Measurements from ENCODE around the gene LRSAM1.

LRSAM1 gene

DNA sequence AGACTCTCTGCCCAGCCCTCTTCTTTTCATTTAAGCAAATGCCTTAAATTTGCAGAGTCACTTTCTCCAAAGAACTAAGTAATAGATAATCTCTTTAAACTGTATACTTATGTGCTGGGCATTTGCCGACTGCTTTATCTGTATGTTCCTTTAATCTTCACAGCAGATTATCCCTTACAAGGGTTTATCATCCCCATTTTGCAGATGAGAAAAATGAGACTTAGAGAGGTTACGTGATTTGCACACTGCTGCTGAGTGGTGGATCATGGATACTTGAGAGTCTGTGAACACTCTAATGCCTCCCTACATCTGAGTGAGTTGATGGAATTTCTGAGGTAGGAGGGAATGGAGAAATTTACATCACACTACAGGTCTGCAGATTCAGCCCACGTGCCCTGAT is 23.0 kb upstream of the LRSAM1 start:
- no peak for DNase-seq

DNA sequence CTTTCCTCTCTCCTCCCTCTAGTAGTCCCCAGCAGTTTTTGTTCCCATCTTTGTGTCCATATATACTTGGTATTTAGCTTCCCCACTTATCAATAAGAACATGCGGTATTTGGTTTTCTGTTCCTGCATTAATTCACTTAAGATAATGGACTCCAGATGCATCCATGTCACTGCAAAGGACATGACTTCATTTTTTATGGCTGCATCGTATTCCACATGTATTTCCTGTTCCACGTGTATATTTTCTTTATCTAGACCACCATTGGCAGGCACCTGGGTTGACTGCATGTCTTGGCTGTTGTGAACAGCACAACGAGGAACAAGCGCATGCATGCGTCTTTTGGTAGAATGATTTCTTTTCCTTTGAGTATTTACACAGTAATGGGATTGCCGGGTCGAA is 20.9 kb upstream of the LRSAM1 start:
- no peak for DNase-seq

- peak; percentile 31 to 33 for DNase-seq
These were observed 13.6 kb upstream of the LRSAM1 start for GRCh38 chr9:127437497-127438264.

DNA sequence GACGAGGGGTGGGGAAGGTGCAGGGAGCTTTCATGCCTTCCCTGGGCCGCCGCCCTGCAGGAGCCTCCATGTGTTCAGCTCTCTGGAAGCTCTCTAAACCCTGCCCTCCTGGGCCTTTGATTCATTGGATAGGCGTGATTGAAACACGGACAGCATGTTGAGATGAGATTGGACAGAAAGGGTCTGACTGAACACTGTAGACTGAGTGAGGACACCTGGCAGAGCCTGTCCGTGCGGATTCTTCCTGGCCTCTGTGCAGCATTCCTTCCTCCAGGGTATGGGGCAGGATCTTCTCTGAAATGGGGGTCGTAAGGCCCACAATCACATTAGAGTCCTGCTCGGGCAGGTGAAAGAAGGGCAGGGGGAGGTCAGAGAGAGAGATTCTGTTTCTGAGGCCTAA is 12.9 kb upstream of the LRSAM1 start:
- no peak for DNase-seq

- no peak for DNase-seq
These were observed 6.9 kb upstream of the LRSAM1 start for GRCh38 chr9:127444283-127444920.

DNA sequence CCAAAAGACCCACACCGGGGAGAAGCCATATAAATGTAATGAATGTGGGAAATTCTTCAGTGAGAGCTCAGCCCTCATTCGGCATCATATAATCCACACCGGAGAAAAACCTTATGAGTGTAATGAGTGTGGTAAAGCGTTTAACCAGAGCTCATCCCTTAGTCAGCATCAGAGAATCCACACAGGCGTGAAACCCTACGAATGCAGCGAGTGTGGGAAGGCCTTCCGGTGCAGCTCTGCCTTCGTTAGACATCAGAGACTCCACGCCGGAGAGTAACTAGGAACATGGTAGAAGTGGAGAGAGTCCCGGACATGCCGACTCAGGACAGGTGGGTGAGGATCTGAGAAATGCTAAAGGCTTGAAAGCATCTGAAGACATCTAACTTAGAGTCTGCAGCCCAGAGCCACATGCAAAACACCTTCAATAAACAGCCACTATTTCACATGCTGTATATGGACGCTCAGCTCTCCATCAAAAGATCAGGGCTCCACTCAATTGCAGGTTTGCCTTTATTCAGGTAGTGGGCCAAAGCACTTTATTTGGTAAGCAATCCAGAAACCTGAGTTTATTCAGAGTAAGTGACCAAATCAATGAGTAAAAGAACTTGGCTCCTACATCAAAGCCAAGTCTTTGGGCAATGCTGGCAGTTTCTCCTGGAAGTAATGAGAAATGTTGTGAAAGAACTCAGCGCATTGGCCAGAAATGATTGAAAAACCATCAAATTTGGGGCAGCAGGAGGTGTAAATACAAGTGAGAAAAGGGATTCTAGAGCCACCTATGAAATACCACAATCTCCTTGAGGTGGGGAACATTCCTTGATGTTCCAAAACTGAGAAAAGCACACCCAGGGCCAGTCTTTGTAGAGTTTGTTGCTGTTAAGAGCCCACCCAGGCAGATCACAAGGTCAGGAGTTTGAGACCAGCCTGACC is 6.1 kb upstream of the LRSAM1 start:
- no peak for DNase-seq

DNA sequence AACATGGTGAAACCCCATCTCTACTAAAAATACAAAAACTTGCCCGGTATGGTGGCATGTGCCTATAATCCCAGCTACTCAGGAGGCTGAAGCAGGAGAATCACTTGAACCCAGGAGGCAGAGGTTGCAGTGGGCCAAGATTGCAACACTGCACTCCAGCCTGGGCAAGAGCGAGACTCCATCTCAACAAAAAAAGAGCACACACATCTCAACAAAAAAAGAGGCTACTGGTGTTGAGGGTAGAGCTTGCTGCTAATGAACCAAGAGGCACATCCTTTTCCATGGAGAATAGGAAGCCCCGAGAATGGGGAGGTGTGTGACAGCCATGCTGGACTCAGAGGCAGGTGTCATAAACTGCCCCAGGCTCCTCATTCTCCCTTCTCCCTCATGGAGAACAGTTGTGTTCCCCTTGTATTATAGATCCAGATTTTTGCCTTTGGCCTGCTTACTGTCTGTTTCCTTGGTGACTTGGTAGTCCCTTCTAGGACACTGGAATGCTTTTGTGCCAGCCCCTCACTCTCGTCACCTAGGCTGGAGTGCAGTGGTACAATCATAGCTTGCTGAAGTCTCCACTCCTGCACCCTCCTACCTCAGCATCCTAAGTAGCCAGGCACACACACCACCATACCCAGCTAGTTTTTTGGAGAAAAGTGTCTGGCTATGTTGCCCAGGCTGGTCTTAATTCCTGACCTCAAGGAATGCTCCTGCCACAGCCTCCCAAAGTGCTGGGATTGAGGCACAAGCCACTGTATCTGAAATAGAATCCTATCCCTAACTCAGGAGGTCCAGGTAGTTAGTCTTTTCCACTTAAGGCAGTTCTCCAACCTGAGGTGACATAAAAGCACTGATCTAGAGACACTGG is 5.2 kb upstream of the LRSAM1 start:
- no peak for DNase-seq

- no peak for DNase-seq
These were observed 4.4 kb upstream of the LRSAM1 start for GRCh38 chr9:127446713-127447415.

DNA sequence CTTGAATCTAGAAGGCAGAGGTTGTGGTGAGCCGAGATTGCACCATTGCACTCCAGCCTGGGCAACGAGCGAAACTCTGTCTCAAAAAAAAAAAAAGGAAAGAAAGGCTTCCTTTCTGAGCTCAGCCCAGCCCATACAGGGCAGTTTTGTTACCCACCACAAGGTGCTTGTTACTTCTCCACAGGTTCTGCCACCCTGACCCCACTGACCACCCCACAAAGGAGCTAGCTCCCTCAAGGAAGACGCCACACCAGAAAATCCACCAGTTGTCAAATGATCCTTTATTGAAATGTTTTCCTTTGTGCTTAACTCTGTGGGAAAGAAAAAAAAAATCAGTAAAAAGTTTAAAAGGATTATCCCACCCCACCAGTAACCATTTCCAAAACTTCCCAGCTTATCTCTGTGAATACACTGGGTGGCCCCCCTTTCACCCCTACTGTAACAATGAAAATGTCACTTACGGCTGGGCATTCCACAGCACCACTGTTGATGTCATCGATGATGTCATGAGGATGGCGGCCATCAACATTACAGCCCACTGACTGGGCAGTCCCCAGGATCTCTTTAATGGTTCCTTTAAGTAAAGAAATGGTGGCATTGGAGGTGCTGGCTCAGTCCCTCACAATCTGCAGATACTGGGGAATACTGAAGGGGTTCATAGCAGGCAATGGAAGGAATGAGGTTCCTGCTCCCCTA is 3.7 kb upstream of the LRSAM1 start:
- no peak for DNase-seq

GRCh38 chr9:127448112-127448805 is 3.1 kb upstream of the LRSAM1 start:
- no peak for DNase-seq

DNA sequence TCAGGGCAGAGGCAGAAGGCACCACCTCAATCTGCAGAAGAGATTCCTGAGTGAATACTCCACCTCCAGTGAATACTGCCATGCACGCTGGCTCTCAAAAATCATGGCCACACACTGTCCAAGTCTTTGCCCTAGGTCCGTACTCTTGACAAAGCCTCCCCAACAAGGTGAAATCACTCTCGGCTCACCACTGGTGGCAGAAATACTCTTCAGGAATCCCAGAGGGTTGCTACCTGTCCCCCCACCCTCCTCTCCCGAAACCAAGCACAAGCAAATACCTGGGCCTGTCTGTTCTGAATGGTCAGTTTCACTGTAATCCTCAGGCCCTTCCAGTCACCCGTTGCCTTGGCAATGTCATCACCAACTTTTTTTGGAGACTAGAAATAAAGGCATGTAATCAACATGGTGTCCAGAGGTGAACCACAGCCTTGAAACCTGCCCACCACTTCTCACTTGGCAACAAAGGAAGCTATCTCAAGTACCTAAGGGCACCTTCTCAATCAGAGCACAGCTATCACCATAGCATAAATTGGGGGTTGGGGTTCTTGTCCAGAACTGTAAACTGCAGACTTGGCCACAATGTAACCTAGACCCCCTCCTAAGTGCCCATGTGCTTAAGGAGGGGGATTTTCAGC is 1.9 kb upstream of the LRSAM1 start:
- DNase-seq = no peak

GRCh38 chr9:127450243-127450760 is 1.0 kb upstream of the LRSAM1 start:
- no peak for DNase-seq

- DNase-seq = no peak
These were observed 223 bp downstream of the LRSAM1 start for GRCh38 chr9:127451608-127451857.

DNA sequence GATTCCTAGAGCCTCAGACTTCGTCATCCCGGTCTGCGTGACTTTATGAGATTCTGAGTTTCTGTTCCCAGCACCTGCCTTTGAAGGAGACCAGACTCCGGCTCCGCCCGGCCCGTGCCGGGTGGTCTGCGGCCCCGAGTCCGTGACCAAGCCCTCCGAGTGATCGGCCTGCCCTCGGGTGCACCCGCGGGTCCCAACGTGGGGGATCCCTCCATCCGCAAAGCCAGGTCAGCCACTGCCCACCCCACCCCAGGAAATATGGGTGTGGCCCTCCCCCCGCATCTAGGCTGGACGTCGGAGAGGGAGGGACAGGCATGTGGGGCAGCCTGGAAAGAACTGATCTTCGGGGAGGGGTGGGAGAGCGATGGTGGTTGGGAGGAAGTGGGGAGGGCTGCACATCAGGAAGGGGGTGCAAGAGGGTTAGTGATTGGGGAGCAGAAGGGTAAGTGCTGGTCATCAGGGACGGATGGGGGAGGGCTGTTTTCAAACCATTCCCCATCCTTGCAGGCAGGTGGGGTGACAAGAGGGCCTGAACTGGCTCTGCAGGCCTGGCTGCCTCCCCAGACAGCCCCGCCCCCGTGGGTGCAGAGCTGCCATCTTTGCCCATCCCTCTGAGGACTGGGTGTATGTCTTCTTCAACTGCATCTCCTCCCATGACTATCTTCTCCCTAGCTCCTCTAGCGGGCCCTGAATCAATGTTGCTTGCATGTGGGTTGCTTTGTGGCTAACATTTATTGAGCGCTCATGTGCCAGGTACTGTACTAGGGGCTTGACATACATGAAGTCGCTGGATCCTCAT is 747 bp downstream of the LRSAM1 start:
- peak; percentile 43 to 45 for DNase-seq

DNA sequence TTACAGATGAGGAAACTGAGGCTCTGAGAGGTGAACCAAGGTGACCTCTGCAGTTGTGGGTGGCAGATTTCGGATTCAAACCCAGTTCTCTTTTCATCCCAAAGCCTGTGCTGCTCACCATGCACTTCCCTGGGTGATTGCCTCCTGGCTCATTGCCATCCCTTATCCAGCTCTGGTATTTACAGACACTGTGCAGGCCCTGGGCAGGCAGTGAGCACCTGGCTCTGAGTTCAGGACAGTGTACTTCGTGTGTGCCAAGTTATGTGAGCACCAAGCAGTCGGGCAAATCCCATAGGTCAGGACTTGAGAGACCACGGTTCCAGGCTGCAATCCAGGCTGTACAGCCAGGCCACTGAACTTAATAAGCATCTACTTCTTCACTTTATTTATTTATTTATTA is 1.4 kb downstream of the LRSAM1 start:
- no peak for DNase-seq

DNA sequence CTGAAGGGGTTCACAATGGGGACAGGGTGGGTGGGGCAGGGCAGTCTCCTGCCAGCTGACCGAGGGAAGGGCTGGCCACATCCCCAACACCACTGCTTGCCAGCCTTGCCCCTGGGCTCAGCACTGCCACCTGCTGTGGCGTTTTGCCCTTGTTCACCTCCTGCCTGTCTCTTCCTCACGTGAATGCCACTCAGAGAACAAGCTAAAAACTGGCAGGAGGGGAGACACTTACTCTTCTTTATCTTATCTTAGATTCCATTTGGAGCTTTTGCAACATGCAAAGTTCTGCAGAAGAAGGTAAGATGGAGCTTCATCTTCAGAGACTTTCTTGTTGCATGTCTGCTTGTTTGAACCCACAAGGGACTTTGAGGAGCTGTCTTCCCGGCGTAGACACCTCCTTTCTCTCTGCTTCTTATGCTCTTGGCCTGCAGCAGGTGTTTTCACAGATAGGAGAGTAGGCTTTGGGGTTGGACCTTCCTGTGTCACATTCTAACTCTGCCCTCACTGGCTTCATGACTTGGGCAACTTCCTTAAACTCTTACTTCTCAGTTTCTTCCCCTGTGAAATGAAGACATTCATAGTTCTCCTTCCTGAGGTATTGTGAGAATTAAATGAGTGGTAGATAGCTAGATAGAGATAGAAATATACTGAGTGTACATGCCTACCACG is 4.1 kb downstream of the LRSAM1 start:
- peak; percentile 21 to 35 for DNase-seq

DNA sequence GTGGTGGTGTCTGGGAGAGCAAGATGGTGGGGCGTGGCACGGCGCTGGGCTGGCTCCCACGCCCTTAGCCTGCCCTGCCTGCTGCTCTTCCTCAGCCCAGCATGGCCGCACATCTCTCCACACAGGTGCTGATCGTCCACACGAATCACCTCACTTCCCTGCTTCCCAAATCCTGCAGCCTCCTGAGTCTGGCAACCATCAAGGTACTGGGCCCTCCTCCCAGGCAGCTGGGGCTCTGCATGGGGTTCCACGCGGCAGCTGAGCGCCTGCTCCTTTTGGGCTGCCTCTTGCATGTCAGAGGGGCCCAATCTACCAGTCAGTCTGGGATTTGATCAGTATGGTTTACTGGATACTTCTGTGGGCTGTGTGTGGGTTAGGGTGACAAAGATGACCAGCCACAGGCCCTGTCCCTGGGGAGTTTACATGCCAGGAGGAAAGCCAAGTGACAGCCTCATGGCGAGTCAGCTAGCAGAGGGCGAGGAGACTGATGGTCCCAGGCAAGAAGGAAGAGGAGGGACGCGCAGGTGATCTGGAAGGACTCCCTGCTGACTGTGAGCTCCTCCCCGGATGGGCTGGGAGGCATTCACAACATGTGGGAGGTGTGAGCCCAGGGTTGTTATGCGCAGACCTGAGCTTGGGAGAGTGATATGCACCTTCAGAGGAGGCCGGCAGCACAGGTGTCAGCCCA is 6.0 kb downstream of the LRSAM1 start:
- DNase-seq = no peak

DNA sequence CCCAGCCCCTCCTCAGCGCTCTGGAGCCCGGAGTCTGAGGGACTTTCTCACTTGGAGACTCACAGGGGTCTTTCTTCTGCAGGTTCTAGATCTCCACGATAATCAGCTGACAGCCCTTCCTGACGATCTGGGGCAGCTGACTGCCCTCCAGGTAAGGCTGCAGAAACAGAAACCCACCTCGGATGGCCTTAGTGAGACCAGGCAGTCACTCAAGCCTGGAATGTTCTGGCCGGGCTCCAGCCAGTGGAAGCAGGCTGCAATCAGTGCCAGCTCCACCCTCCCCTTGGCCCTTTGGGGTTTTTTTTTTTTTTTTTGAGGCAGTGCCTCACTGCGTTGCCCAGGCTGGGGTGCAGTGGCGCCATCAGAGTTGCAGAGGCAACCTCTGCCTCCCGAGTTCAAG is 7.6 kb downstream of the LRSAM1 start:
- DNase-seq = no peak
